Measurements from ENCODE around the gene C3AR1.

C3AR1 gene

DNA sequence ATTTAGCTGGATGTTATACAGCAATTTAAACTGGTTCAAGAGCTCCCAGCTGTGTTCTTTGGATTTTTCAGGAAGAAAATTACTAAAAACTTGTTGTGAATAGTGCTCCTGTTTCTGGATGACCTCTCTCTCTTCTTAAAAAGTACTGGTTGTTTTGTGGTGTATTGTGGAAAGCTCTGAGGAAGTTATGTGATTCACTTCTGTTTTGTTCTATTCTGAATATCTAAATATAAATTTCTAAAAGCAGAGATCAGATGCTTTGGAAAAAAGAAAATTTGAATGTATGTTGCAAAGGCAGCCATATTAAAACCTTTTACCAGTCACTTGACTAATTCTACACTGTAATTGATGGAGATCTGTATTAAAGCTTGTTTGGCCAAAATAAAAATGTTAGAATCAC lies 3.4 kb upstream of the C3AR1 start:
- no peak overlapping the region for H4K8ac ChIP-seq (ENCODE audit: low read length)
- no peak overlapping the region for H2BK15ac ChIP-seq (ENCODE audit: low read depth, poor library complexity, severe bottlenecking)
- H3K4ac ChIP-seq (ENCODE audit: low read depth in 1 of 2, low read length in 2 of 2): no peak overlapping the region
- H2AK5ac ChIP-seq (ENCODE audit: low read length, severe bottlenecking): no peak overlapping the region
- H2BK5ac ChIP-seq (ENCODE audit: low read depth, low read length, poor library complexity, severe bottlenecking): no peak overlapping the region
- H3K27ac ChIP-seq (ENCODE audit: low read length, poor library complexity, severe bottlenecking): no peak overlapping the region
- no peak overlapping the region for H2AFZ ChIP-seq (ENCODE audit: low read depth, low read length)
- no peak overlapping the region for H4K91ac ChIP-seq (ENCODE audit: low read length)
- no peak overlapping the region for H3K4me2 ChIP-seq (ENCODE audit: low read length, poor library complexity, severe bottlenecking)
- peaks cover 1% of the 10 kb centered on the region for H3K4me1 ChIP-seq (ENCODE audit: control insufficient read depth, insufficient read depth, low read depth, low read length)
- DNase-seq: no peak
- H3K36me3 ChIP-seq (ENCODE audit: control insufficient read depth in 1 of 2, insufficient read depth in 2 of 2, low read depth in 1 of 2, low read length in 2 of 2): no peaks in the 10 kb centered on the region
- no peak overlapping the region for H3K4me3 ChIP-seq (ENCODE audit: insufficient read depth in 1 of 2, low read depth in 1 of 2, low read length in 2 of 2)
- no peak overlapping the region for H2BK12ac ChIP-seq (ENCODE audit: low read length in 2 of 2)
- no peak overlapping the region for H3K23ac ChIP-seq (ENCODE audit: low read length in 2 of 2)
- no peak overlapping the region for H2BK120ac ChIP-seq (ENCODE audit: low read depth, low read length)
- H3K79me1 ChIP-seq (replicated peaks; ENCODE audit: low read length, poor library complexity, severe bottlenecking): no peaks in the 10 kb centered on the region
- no peak overlapping the region for H3K18ac ChIP-seq (ENCODE audit: low read depth in 1 of 2, low read length in 2 of 2)
- H3K9me3 ChIP-seq (ENCODE audit: control insufficient read depth, low read length): no peaks in the 10 kb centered on the region
- no peaks in the 10 kb centered on the region for H3K27me3 ChIP-seq (ENCODE audit: control insufficient read depth in 1 of 2, insufficient read depth in 1 of 2, low read length in 2 of 2)
- no peak overlapping the region for H3K9ac ChIP-seq (ENCODE audit: low read length)
- H3K14ac ChIP-seq (ENCODE audit: low read length in 2 of 2): no peak overlapping the region

DNA sequence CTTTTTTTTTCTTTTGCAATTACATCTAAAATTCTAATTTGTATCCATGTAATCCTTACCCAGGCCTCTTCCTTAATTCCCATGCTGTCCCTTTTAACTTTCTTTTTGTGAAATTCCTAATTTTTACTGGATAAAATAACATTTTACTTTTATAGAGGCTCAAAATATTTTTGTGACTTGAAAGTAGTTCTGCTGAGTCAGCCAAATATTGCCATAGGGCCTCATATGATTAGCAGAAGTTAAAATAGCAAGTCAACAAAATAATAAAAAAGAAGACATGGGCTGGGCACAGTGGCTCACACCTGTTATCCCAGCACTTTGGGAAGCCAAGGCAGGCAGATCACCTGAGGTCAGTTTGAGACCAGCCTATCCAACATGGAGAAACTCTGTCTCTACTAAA lies 2.0 kb downstream of the C3AR1 start:
- no peaks in the 10 kb centered on the region for H3K79me1 ChIP-seq (replicated peaks; ENCODE audit: low read length, poor library complexity, severe bottlenecking)
- no peaks in the 10 kb centered on the region for H3K9me3 ChIP-seq (ENCODE audit: control insufficient read depth, low read length)
- no peak overlapping the region for H4K91ac ChIP-seq (ENCODE audit: low read length)
- no peak overlapping the region for H3K27ac ChIP-seq (ENCODE audit: low read length, poor library complexity, severe bottlenecking)
- H2BK15ac ChIP-seq (ENCODE audit: low read depth, poor library complexity, severe bottlenecking): no peak overlapping the region
- H2AFZ ChIP-seq (ENCODE audit: low read depth, low read length): no peak overlapping the region
- H2BK12ac ChIP-seq (ENCODE audit: low read length in 2 of 2): no peak overlapping the region
- H2BK5ac ChIP-seq (ENCODE audit: low read depth, low read length, poor library complexity, severe bottlenecking): no peak overlapping the region
- H3K4me3 ChIP-seq (ENCODE audit: insufficient read depth in 1 of 2, low read depth in 1 of 2, low read length in 2 of 2): no peak overlapping the region
- H3K36me3 ChIP-seq (ENCODE audit: control insufficient read depth in 1 of 2, insufficient read depth in 2 of 2, low read depth in 1 of 2, low read length in 2 of 2): peaks cover 0 to 4% of the 10 kb centered on the region in 2 experiments
- H4K8ac ChIP-seq (ENCODE audit: low read length): no peak overlapping the region
- H3K14ac ChIP-seq (ENCODE audit: low read length in 2 of 2): no peak overlapping the region
- H3K4me1 ChIP-seq (ENCODE audit: control insufficient read depth, insufficient read depth, low read depth, low read length): peaks cover 1% of the 10 kb centered on the region
- no peak overlapping the region for H3K23ac ChIP-seq (ENCODE audit: low read length in 2 of 2)
- H3K9ac ChIP-seq (ENCODE audit: low read length): no peak overlapping the region
- H3K4me2 ChIP-seq (ENCODE audit: low read length, poor library complexity, severe bottlenecking): no peak overlapping the region
- no peak overlapping the region for H3K4ac ChIP-seq (ENCODE audit: low read depth in 1 of 2, low read length in 2 of 2)
- H3K27me3 ChIP-seq (ENCODE audit: control insufficient read depth in 1 of 2, insufficient read depth in 1 of 2, low read length in 2 of 2): no peaks in the 10 kb centered on the region
- H3K18ac ChIP-seq (ENCODE audit: low read depth in 1 of 2, low read length in 2 of 2): no peak overlapping the region
- H2AK5ac ChIP-seq (ENCODE audit: low read length, severe bottlenecking): no peak overlapping the region
- DNase-seq: no peak
- H2BK120ac ChIP-seq (ENCODE audit: low read depth, low read length): no peak overlapping the region

DNA sequence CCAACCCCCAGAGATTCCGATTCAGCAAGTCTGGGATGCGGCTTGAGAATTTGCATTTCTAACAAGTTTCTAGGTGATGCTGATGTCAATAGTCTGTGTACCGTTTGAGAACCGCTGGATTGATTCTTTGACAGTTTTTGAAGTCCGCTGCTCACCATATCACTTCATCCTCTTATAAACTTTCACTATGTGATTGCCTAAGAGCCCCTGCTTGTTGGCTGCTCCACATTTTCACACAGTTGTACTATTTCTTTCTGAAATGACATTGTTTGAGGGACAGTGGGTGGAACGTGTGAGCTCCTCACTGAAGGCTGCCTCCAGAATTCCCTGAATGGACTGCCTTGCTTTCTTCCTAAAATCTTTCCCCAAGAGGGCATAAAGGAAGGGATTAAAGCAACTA lies 7.7 kb downstream of the C3AR1 start:
- DNase-seq: no peak
- WGBS: 81% methylated on average over 6 of the region's 6 CpGs
- Histone ChIP-seq H3K79me1 (replicated peaks; ENCODE audit: low read length, poor library complexity, severe bottlenecking) (no peaks in the 10 kb centered on the region), H2BK120ac (ENCODE audit: low read depth, low read length) (no peak overlapping the region), H3K4me2 (ENCODE audit: low read length, poor library complexity, severe bottlenecking) (no peak overlapping the region), H2BK15ac (ENCODE audit: low read depth, poor library complexity, severe bottlenecking) (no peak overlapping the region), H3K27me3 (ENCODE audit: control insufficient read depth in 1 of 2, insufficient read depth in 1 of 2, low read length in 2 of 2) (no peaks in the 10 kb centered on the region), H3K4ac (ENCODE audit: low read depth in 1 of 2, low read length in 2 of 2) (no peak overlapping the region), H4K8ac (ENCODE audit: low read length) (no peak overlapping the region), H3K14ac (ENCODE audit: low read length in 2 of 2) (no peak overlapping the region), H3K23ac (ENCODE audit: low read length in 2 of 2) (no peak overlapping the region), H2BK5ac (ENCODE audit: low read depth, low read length, poor library complexity, severe bottlenecking) (no peak overlapping the region), H3K18ac (ENCODE audit: low read depth in 1 of 2, low read length in 2 of 2) (no peak overlapping the region), H3K4me3 (ENCODE audit: insufficient read depth in 1 of 2, low read depth in 1 of 2, low read length in 2 of 2) (no peak overlapping the region), H3K27ac (ENCODE audit: low read length, poor library complexity, severe bottlenecking) (no peak overlapping the region), H3K4me1 (ENCODE audit: control insufficient read depth, insufficient read depth, low read depth, low read length) (no peaks in the 10 kb centered on the region), H2AFZ (ENCODE audit: low read depth, low read length) (no peak overlapping the region), H3K36me3 (ENCODE audit: control insufficient read depth in 1 of 2, insufficient read depth in 2 of 2, low read depth in 1 of 2, low read length in 2 of 2) (peaks cover 9 to 22% of the 10 kb centered on the region in 2 experiments), H2AK5ac (ENCODE audit: low read length, severe bottlenecking) (no peak overlapping the region), H3K9me3 (ENCODE audit: control insufficient read depth, low read length) (no peaks in the 10 kb centered on the region), H3K9ac (ENCODE audit: low read length) (no peak overlapping the region), H4K91ac (ENCODE audit: low read length) (no peak overlapping the region), H2BK12ac (ENCODE audit: low read length in 2 of 2) (no peak overlapping the region)

DNA sequence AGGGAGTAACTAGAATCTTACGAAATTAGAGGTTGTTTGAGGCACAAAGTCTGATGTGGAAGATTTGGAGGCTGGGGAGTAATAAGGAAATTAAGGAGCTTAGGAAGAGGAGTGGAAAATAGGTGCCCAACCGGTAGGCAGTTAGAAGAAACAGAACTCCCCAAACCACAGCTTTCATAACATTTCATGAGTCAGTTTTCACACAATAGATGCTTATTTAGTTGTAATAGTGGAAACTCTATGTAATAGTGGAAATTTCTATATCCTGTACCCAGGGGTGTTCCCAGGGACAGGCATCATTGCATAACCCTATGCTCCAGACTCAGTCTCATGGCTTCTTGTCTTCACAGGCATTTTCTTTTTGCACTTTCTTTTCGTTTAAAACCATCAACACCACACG lies 8.3 kb downstream of the C3AR1 start:
- no peak overlapping the region for H3K27ac ChIP-seq (ENCODE audit: low read length, poor library complexity, severe bottlenecking)
- no peak overlapping the region for H3K14ac ChIP-seq (ENCODE audit: low read length in 2 of 2)
- no peak overlapping the region for H4K8ac ChIP-seq (ENCODE audit: low read length)
- no peak overlapping the region for H2AFZ ChIP-seq (ENCODE audit: low read depth, low read length)
- H3K36me3 ChIP-seq (ENCODE audit: control insufficient read depth in 1 of 2, insufficient read depth in 2 of 2, low read depth in 1 of 2, low read length in 2 of 2): peaks cover 9 to 29% of the 10 kb centered on the region in 2 experiments
- H3K9me3 ChIP-seq (ENCODE audit: control insufficient read depth, low read length): no peaks in the 10 kb centered on the region
- no peak overlapping the region for H2BK12ac ChIP-seq (ENCODE audit: low read length in 2 of 2)
- H2AK5ac ChIP-seq (ENCODE audit: low read length, severe bottlenecking): no peak overlapping the region
- WGBS: 92% methylated on average over 2 of the region's 4 CpGs
- H2BK120ac ChIP-seq (ENCODE audit: low read depth, low read length): no peak overlapping the region
- no peaks in the 10 kb centered on the region for H3K27me3 ChIP-seq (ENCODE audit: control insufficient read depth in 1 of 2, insufficient read depth in 1 of 2, low read length in 2 of 2)
- H3K4me3 ChIP-seq (ENCODE audit: insufficient read depth in 1 of 2, low read depth in 1 of 2, low read length in 2 of 2): no peak overlapping the region
- no peak overlapping the region for H3K4me2 ChIP-seq (ENCODE audit: low read length, poor library complexity, severe bottlenecking)
- peak overlapping the region; percentile 20 for H3K9ac ChIP-seq (ENCODE audit: low read length)
- no peak overlapping the region for H2BK15ac ChIP-seq (ENCODE audit: low read depth, poor library complexity, severe bottlenecking)
- H4K91ac ChIP-seq (ENCODE audit: low read length): no peak overlapping the region
- no peaks in the 10 kb centered on the region for H3K4me1 ChIP-seq (ENCODE audit: control insufficient read depth, insufficient read depth, low read depth, low read length)
- H3K4ac ChIP-seq (ENCODE audit: low read depth in 1 of 2, low read length in 2 of 2): no peak overlapping the region
- DNase-seq: peak; percentile 94
- no peak overlapping the region for H3K18ac ChIP-seq (ENCODE audit: low read depth in 1 of 2, low read length in 2 of 2)
- H3K79me1 ChIP-seq (replicated peaks; ENCODE audit: low read length, poor library complexity, severe bottlenecking): no peaks in the 10 kb centered on the region
- no peak overlapping the region for H2BK5ac ChIP-seq (ENCODE audit: low read depth, low read length, poor library complexity, severe bottlenecking)
- H3K23ac ChIP-seq (ENCODE audit: low read length in 2 of 2): no peak overlapping the region
